A549 (cell line): ENCODE measurements around the gene FOSL2. TPM values are rescaled to one million over a fixed set of nuclear protein-coding genes. Genes with fewer than 3 reads are reported as not detected.
A peak's percentile ranks its signal among the peaks of the same experiment; 100 is the strongest.

Source experiments
- ATAC-seq, 2 experiments: fragments of 200-7000 bp in 1 of 2; fragments of >200 bp in 1 of 2; cut with Nextera tagmentation in 1 of 2; cut with Tn5 transposase in 1 of 2; 3 replicates each; pipeline versions ENCODE4 v1.8.0 to v1.9.1; 2018 to 2020; ENCODE audit warnings: mild to moderate bottlenecking in 1 of 2, moderate library complexity in 1 of 2
- CTCF ChIA-PET: fragments of 300-600 bp; sonication (Branson Sonifier 250); formaldehyde crosslinking; extraction: SDS; loops from one replicate; lab custom pipeline; 2021; ENCODE audit warnings: antibody characterized with exemption, inconsistent platforms; lab: Yijun Ruan, JAX
- POLR2A ChIA-PET: fragments of 350-600 bp; formaldehyde crosslinking; extraction: SDS; loops from one replicate; lab custom pipeline; 2021; ENCODE audit warnings: antibody characterized with exemption, inconsistent platforms; lab: Yijun Ruan, JAX
- DNase-seq, 2 experiments: peaks; one replicate each; pipeline versions ENCODE4 v3.0.0 to v3.0.0-alpha.2; 2011 to 2016; ENCODE audit warnings: low read depth in 1 of 2, low spot score in 1 of 2
- FAIRE-seq: peaks from 2 replicates; lab custom pipeline; 2011; peaks lifted over from hg19 to GRCh38; lab: Jason Lieb, UNC
- H3K27ac ChIP-seq, 2 experiments: fragments of >200 bp; sonication (Bioruptor Twin); formaldehyde crosslinking; 3 replicates each; pipeline ENCODE4 v1.5.1; 2016 to 2017
- H3K4me1 ChIP-seq: fragments of >200 bp; sonication (Bioruptor Twin); formaldehyde crosslinking; 3 replicates; pipeline ENCODE4 v1.6.1; 2016
- H3K4me2 ChIP-seq: fragments of >200 bp; sonication (Bioruptor Twin); formaldehyde crosslinking; 3 replicates; pipeline ENCODE4 v1.6.1; 2016
- H3K4me3 ChIP-seq: fragments of >200 bp; sonication (Bioruptor Twin); formaldehyde crosslinking; 3 replicates; pipeline ENCODE4 v1.5.1; 2016
- H3K9me3 ChIP-seq: fragments of >200 bp; sonication (Bioruptor Twin); formaldehyde crosslinking; 3 replicates; pipeline ENCODE4 v1.6.1; 2016
- CBX2 ChIP-seq: fragments of 200-600 bp; sonication (generic); IDR thresholded peaks from 2 replicates; pipeline ENCODE4 v1.6.1; 2016; ENCODE audit warnings: low read depth, mild to moderate bottlenecking, borderline replicate concordance
- CBX8 ChIP-seq: fragments of 200-600 bp; sonication (generic); IDR thresholded peaks from 2 replicates; pipeline ENCODE4 v1.6.1; 2016
- CHD2 ChIP-seq: fragments of 150-350 bp; IDR thresholded peaks from 2 replicates; pipeline ENCODE4 v1.6.1; 2014; ENCODE audit warnings: low read length; ENCODE audit not compliant: partially characterized antibody
- CTCF ChIP-seq: fragments of >200 bp; sonication (Bioruptor Twin); formaldehyde crosslinking; IDR thresholded peaks from 3 replicates; pipeline ENCODE4 v1.5.1; 2016
- E2F6 ChIP-seq: IDR thresholded peaks from 2 replicates; pipeline ENCODE4 v1.6.1; 2012; ENCODE audit warnings: low read depth, borderline replicate concordance
- EHMT2 ChIP-seq: fragments of 200-600 bp; sonication (generic); IDR thresholded peaks from 2 replicates; pipeline ENCODE4 v1.6.1; 2016; ENCODE audit warnings: antibody characterized with exemption, low read depth, mild to moderate bottlenecking, moderate library complexity
- EP300 ChIP-seq, 2 experiments: fragments of >200 bp; sonication (Bioruptor Twin); formaldehyde crosslinking; IDR thresholded peaks; 2 replicates in 1 of 2; 3 replicates in 1 of 2; pipeline ENCODE4 v1.6.1; 2016 to 2017
- FOSB ChIP-seq: fragments of 250-450 bp; sonication (Bioruptor Pico); IDR thresholded peaks from 2 replicates; pipeline ENCODE4 v1.5.0; 2020; ENCODE audit warnings: mild to moderate bottlenecking, moderate library complexity
- FOSL2 ChIP-seq, 2 experiments: fragments of 450-650 bp in 1 of 2; fragments of >200 bp in 1 of 2; sonication (Bioruptor Twin) in 1 of 2; formaldehyde crosslinking; IDR thresholded peaks; 2 replicates each; pipeline versions ENCODE4 v1.5.0 to v1.6.1; 2016 to 2020; ENCODE audit warnings: mild to moderate bottlenecking in 1 of 2, moderate library complexity in 1 of 2
- HOXB5 ChIP-seq: fragments of 250-450 bp; sonication (Bioruptor Pico); IDR thresholded peaks from 2 replicates; pipeline ENCODE4 v1.5.0; 2020; ENCODE audit warnings: mild to moderate bottlenecking, moderate library complexity
- JUN ChIP-seq, 2 experiments: fragments of >200 bp; sonication (Bioruptor Twin); formaldehyde crosslinking; IDR thresholded peaks; 2 replicates in 1 of 2; 3 replicates in 1 of 2; pipeline ENCODE4 v1.6.1; 2016 to 2017
- MAFK ChIP-seq: fragments of 450-650 bp; IDR thresholded peaks from 2 replicates; pipeline ENCODE4 v1.6.1; 2014; ENCODE audit not compliant: partially characterized antibody
- MAX ChIP-seq: IDR thresholded peaks from 2 replicates; pipeline ENCODE4 v1.6.1; 2012
- MAZ ChIP-seq: fragments of 150-350 bp; IDR thresholded peaks from 2 replicates; pipeline ENCODE4 v1.6.1; 2014; ENCODE audit warnings: antibody characterized with exemption, low read depth, low read length, borderline replicate concordance
- PHF8 ChIP-seq: fragments of 200-600 bp; sonication (generic); IDR thresholded peaks from 2 replicates; pipeline ENCODE4 v1.6.1; 2016; ENCODE audit warnings: low read depth, mild to moderate bottlenecking, antibody characterized with exemption, moderate library complexity, borderline replicate concordance
- RAD21 ChIP-seq, 2 experiments: fragments of >200 bp in 1 of 2; sonication (Bioruptor Twin) in 1 of 2; formaldehyde crosslinking in 1 of 2; IDR thresholded peaks in 1 of 2; conservative IDR thresholded peaks in 1 of 2; 2 replicates in 1 of 2; 3 replicates in 1 of 2; pipeline ENCODE4 v1.6.1; 2012 to 2018; ENCODE audit warnings: inconsistent platforms in 1 of 2
- RARB ChIP-seq: fragments of 250-450 bp; sonication (Bioruptor Pico); IDR thresholded peaks from 2 replicates; pipeline ENCODE4 v1.8.0; 2021; ENCODE audit warnings: mild to moderate bottlenecking, moderate library complexity
- TP53 ChIP-seq: fragments of 250-450 bp; sonication (Bioruptor Pico); IDR thresholded peaks from 2 replicates; pipeline ENCODE4 v1.5.0; 2021; ENCODE audit warnings: mild to moderate bottlenecking, moderate library complexity
- USF2 ChIP-seq: fragments of 450-650 bp; IDR thresholded peaks from 2 replicates; pipeline ENCODE4 v1.6.1; 2014; ENCODE audit warnings: antibody characterized with exemption
- ZFP36 ChIP-seq: fragments of 450-650 bp; IDR thresholded peaks from 2 replicates; pipeline ENCODE4 v1.6.1; 2014; ENCODE audit warnings: borderline replicate concordance; ENCODE audit not compliant: partially characterized antibody
- WGBS: methylation state at CpG from one replicate; pipeline ENCODE4 v1.1.6; 2017; ENCODE audit errors: missing lambda C conversion rate; 5-methylcytosine and 5-hydroxymethylcytosine counted together
- polyA plus RNA-seq, 4 experiments: library from polyadenylated mRNA; depleted of rRNA in 3 of 4; stranded (reverse); fragments of >200 nt; fragmentation: RNase III in 1 of 4; extraction: RNeasy Plus Mini Kit Qiagen cat#74134 plus additional on column Dnase treatment in 1 of 4; gene quantifications; 2 replicates in 3 of 4; 3 replicates in 1 of 4; pipeline ENCODE4 v1.2.3, GENCODE V29; 2011 to 2017

Gene FOSL2
- polyA plus RNA-seq, 2 of the 4 experiments (the other 2 are of a cell fraction), result 45.7 to 73.4 TPM

- ChIA-PET POLR2A (no interaction called here), CTCF (interaction anchor here (0.6 to 2.5 kb wide), 5 partner anchors 9 to 658 kb away, joined by 3 to 10 read pairs (median 4); no protein-coding TSS in a partner anchor)
- peak in 1 of 2 experiments; percentile 51 for DNase-seq
- Histone ChIP-seq H3K27ac (peak overlapping the region; percentile 2 to 70; a peak in 3 of 6 replicates), H3K9me3 (no peaks in the 10 kb centered on the region), H3K4me2 (0 out of 3 replicates have a peak overlapping the region, but pooled peaks have one; percentile 1), H3K4me1 (peaks cover 24% of the 10 kb centered on the region), H3K4me3 (no peak overlapping the region)
- 81% methylated on average over 12 of the region's 12 CpGs for WGBS
- FAIRE-seq, result no peak
- TF ChIP-seq PHF8 (no peak), USF2 (no peak), TP53 (no peak), EP300 (IDR thresholded peaks at IDR 0.05) (no peak), E2F6 (no peak), EHMT2 (no peak), MAFK (peak; percentile 88), CBX2 (no peak), MAX (0 out of 2 replicates have a peak, but pooled peaks have one; percentile 11), CBX8 (no peak), FOSL2 (IDR thresholded peaks at IDR 0.05) (no peak), FOSL2 (CRISPR knock-in tag; IDR thresholded peaks at IDR 0.05) (0 out of 2 replicates have a peak, but pooled peaks have one; percentile 13), JUN (IDR thresholded peaks at IDR 0.05) (no peak)
- ATAC-seq, result peak in 1 of 2 experiments; percentile 6; a peak in 1 of 6 replicates
Measured at GRCh38 chr2:28360718-28361293, 31.9 kb upstream of the FOSL2 start.

- ATAC-seq, result no peak
- Histone ChIP-seq H3K4me1 (peaks cover 20% of the 10 kb centered on the region; the same call in 2 of the 3 replicates), H3K4me3 (no peak overlapping the region)
- FAIRE-seq, result no peak
- TF ChIP-seq CHD2, result no peak
- no peak for TF ChIP-seq ZFP36
- TF ChIP-seq, all 56 proteins: peak for 0
- Histone ChIP-seq H3K4me2 (no peak overlapping the region), H3K9me3 (no peaks in the 10 kb centered on the region), H3K27ac (peak overlapping the region in 1 of 2 experiments; percentile 70; a peak in 3 of 6 replicates)
- WGBS, result 77% methylated on average over 12 of the region's 12 CpGs
- ChIA-PET POLR2A (no interaction called here), CTCF (interaction anchor here (0.6 to 2.5 kb wide), 6 partner anchors 8 to 659 kb away, joined by 3 to 10 read pairs (median 4); no protein-coding TSS in a partner anchor)
- DNase-seq, result no peak
Measured at GRCh38 chr2:28361991-28362710, 30.5 kb upstream of the FOSL2 start.

- Histone ChIP-seq H3K4me1 (peaks cover 20% of the 10 kb centered on the region; the same call in 2 of the 3 replicates), H3K9me3 (no peaks in the 10 kb centered on the region), H3K4me3 (no peak overlapping the region), H3K27ac (peak overlapping the region in 1 of 2 experiments; percentile 39; a peak in 2 of 6 replicates), H3K4me2 (no peak overlapping the region)
- 85% methylated on average over 15 of the region's 15 CpGs for WGBS
- ATAC-seq (no peak), DNase-seq (no peak), FAIRE-seq (no peak)
- ChIA-PET CTCF (interaction anchor here (0.6 kb wide), 1 partner anchor 9 kb away, joined by 3 read pairs; no protein-coding TSS in a partner anchor), POLR2A (no interaction called here)
- no peak for TF ChIP-seq EP300 (IDR thresholded peaks at IDR 0.05)
- no peak for TF ChIP-seq FOSB (CRISPR knock-in tag)
- TF ChIP-seq JUN (IDR thresholded peaks at IDR 0.05), result no peak
- no peak for TF ChIP-seq RARB (CRISPR knock-in tag)
- no peak for TF ChIP-seq CBX2
- TF ChIP-seq RAD21 (conservative IDR thresholded peaks at IDR 0.05 in 1 of 2, IDR thresholded peaks at IDR 0.05 in 1 of 2), result no peak
- TF ChIP-seq MAZ, result no peak
- TF ChIP-seq CTCF, result no peak
- no peak for TF ChIP-seq HOXB5 (CRISPR knock-in tag)
Measured at GRCh38 chr2:28362991-28363521, 29.6 kb upstream of the FOSL2 start.
